ENCODE results near the gene U2AF1.
"Not testable (repeated sequence)": the region's sequence is repeated elsewhere in the genome, so short reads cannot be mapped to it uniquely, and the experiment has no call there.

GRCh38 chr21:43106965-43107793 lies at the start of gene U2AF1:
- TF ChIP-seq CTCF (IDR thresholded peaks at IDR 0.05; ENCODE audit: poor library complexity, severe bottlenecking); TAF1 (IDR thresholded peaks at IDR 0.05; ENCODE audit: low read depth); REST (IDR thresholded peaks at IDR 0.05; ENCODE audit: borderline replicate concordance); EZH2 (IDR thresholded peaks at IDR 0.05; ENCODE audit: borderline replicate concordance, insufficient read depth, low read length, poor library complexity, severe bottlenecking): not testable (repeated sequence)
- peak; percentile 63 for TF ChIP-seq POLR2AphosphoS5 (IDR thresholded peaks at IDR 0.05)

Data from neural cell (in vitro differentiated cells).